AG09309 (cell line): ENCODE data around the gene HAPLN3.
A peak's percentile ranks its signal among the peaks of the same experiment; 100 is the strongest.

Source experiments
- DNase-seq: peaks from one replicate; pipeline ENCODE4 v3.0.0-alpha.2; 2010; ENCODE audit warnings: low read depth
- H3K4me3 ChIP-seq: 2 replicates; pipeline ENCODE4 v1.5.1; 2011; ENCODE audit warnings: mild to moderate bottlenecking, low read depth, low read length, moderate library complexity; ENCODE audit not compliant: control insufficient read depth
- TF ChIP-seq, protein P1 (sequence below): IDR thresholded peaks from 2 replicates; pipeline ENCODE4 v1.5.1; 2011; ENCODE audit warnings: mild to moderate bottlenecking, low read depth, low read length, inconsistent platforms; ENCODE audit not compliant: insufficient read depth, control insufficient read depth; ENCODE audit errors: missing control alignments

The HAPLN3 gene

DNA sequence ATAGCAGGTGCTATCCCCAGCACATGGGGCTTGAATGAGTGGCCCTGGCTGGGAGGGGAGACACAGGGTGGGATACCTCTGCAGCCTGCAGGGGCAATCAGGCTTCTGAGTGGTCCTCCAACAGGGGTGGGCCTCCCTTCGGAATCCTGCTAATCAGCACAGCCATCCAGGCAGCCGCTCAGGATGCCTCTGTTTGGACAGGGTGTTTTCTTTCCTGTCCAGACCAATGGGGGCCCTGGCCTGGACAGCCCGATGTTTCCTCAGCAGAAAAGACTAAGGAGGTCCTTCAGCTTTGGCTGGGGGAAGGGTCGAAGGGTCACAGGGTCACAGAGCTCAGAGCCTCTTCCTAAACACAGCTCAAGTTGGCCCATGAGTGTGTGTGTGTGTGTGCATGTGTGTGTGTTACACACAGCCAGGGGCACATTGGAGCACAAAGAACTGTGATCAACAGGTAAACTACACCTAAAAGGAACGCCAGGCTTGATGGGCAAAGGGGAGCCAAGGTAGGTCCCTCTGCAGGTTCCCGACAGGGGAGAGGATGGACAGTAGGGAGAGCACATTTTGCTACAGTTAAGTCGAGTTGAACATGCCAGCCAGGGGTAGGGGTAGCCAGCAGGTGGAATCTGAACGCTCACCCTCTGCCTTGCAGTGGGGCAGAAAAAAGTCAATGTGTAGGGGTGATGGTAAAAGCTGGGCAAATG is 1.1 kb upstream of the HAPLN3 start:
- no peak overlapping the region for H3K4me3 ChIP-seq
- TF ChIP-seq, protein P1, sequence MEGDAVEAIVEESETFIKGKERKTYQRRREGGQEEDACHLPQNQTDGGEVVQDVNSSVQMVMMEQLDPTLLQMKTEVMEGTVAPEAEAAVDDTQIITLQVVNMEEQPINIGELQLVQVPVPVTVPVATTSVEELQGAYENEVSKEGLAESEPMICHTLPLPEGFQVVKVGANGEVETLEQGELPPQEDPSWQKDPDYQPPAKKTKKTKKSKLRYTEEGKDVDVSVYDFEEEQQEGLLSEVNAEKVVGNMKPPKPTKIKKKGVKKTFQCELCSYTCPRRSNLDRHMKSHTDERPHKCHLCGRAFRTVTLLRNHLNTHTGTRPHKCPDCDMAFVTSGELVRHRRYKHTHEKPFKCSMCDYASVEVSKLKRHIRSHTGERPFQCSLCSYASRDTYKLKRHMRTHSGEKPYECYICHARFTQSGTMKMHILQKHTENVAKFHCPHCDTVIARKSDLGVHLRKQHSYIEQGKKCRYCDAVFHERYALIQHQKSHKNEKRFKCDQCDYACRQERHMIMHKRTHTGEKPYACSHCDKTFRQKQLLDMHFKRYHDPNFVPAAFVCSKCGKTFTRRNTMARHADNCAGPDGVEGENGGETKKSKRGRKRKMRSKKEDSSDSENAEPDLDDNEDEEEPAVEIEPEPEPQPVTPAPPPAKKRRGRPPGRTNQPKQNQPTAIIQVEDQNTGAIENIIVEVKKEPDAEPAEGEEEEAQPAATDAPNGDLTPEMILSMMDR = no peak
- DNase-seq = no peak

DNA sequence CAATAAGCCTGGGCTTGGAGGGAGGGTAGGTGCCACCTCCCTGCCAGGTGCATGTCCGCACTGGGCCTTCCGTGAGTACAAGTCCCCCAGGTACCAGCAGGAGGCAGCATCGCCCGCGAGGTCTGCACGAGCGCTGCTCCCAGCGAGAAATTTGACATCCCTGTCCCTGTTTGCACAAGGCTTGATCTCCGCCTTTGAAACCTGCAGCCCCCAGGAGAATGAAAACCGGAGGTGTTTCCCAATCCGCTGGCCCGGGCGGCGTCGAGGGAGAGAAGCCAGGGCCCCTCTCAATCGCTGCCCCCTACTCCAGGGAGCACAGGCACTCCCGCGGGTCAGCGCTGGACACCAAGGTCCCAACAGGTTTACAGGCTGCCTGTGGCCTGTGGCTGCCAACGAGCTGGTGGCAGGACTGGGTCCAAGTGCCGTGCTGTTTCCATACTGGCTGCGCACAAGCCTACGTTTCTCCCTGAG is 961 bp downstream of the HAPLN3 start:
- DNase-seq = no peak
- H3K4me3 ChIP-seq = peak overlapping the region; percentile 59
- TF ChIP-seq, protein P1 = peak; percentile 68

DNA sequence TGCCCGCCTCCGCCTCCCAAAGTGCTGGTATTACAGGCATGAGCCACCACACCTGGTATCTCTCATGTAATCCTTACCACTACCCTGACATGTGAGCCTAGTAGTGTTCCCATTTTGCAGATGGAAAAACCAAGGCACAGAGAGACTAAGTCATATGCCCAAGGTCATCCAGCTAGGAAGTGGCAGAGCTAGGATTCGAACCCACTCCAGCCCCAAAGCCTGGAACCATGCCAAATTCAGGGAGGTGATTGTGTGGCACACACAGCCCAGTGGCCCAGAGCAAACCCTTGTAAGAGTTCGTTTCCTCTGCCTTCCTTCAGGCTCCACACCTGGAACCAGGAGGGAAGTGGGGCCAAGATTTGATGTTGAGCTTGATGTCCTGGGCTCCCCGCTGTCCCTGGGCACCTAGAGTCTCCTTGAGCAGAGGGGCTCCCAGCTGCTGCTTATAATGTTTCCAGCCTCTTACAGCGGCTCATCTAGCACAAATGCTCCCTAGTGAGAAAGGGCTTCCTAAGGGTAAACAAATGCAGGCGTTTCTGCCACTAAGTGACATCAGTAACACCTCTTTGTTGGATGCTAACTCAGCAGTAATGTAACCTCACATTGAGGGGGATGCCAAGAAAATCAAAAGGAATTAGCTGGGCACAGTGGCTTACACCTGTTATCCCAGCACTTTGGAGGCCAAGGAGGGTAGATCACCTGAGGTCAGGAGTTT is 3.6 kb downstream of the HAPLN3 start:
- TF ChIP-seq, protein P1 = no peak
- DNase-seq = no peak
- H3K4me3 ChIP-seq = no peak overlapping the region

DNA sequence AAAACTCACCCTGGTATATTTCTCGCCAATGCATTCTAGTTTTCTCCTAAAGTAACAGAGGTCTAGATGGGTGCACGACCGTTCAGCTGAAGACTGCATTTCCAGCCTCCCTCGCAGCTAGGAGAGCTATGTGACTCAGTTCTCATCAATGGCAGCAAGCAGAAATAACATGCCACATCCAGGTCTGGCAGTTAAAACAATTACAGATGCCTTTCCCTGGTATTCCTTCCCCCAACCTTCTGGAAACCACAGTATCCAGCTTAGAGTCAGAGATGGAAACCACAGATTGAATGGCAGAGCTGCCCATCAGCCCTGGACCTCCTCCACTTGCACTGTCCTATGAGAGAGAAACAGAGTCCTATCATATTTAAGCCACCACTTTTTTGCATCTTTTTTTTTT is 4.8 kb downstream of the HAPLN3 start:
- H3K4me3 ChIP-seq = no peak overlapping the region
- peak; percentile 47 for DNase-seq
- TF ChIP-seq, protein P1 = no peak

DNA sequence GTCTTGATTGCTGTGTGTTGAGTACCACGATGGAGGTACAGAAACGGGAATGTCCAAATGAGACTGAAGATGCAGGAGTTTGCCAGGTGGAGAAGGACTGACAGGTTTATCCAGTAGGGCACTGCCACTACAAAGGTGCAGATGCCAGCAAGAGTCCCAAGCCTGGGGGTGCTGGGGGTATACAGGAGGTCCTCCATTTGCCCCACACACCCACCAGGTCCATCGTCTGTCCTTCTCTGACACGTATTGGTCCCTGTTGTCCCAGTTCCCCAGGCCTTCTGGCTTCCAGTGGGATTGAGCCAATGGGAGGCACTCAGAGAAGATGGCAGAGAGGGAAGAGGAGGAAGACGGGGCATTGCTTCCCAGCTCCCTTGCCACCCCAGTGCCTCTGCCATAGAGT is 6.6 kb downstream of the HAPLN3 start:
- DNase-seq = no peak
- no peak overlapping the region for H3K4me3 ChIP-seq
- TF ChIP-seq, protein P1 = no peak

DNA sequence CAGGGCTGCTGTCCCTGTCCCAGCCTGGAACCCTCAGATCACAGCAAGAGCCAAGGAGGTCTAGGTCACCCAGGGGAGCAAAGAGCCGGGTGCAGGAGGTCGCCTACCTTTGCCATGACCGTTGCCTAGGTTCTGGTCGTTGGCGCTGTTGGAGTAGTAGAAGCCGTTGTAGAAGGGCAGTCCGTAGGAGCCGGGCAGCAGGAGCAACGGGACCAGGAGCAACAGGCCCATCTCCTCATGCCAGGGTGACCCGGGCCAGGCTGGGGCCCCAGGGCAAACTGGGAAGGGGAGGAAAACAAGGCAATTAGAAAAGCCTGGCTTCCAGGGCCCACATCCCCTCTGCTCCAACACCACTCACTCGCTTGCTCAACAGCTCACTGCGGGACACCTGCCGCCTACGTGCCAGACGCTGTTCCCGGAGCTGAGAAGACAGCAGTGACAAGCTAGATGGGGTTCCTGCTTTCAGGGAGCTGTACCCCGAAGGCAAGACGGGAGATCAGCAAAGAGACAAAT is 8.2 kb downstream of the HAPLN3 start:
- no peak for DNase-seq
- TF ChIP-seq, protein P1 = no peak
- no peak overlapping the region for H3K4me3 ChIP-seq
